Measurements from ENCODE around the gene PAX4. TPM values are rescaled to one million over a fixed set of nuclear protein-coding genes. Genes with fewer than 3 reads are reported as not detected.

The PAX4 gene
- polyA plus RNA-seq, 1 of the 3 experiments (the other 2 are of a cell fraction): not detected

- TF ChIP-seq CTCF (IDR thresholded peaks at IDR 0.05) (no peak), FOXJ3 (CRISPR knock-in tag; IDR thresholded peaks at IDR 0.05) (no peak)
Measured at GRCh38 chr7:127578711-127579275, 39.1 kb downstream of the PAX4 start (continued).

GRCh38 chr7:127578036-127578684 is 39.8 kb downstream of the PAX4 start:
- Histone ChIP-seq H2AFZ (ENCODE audit: low read depth) (no peak overlapping the region), H3K4me1 (ENCODE audit: control insufficient read depth in 1 of 2, insufficient read depth in 2 of 2, low read depth in 1 of 2, low read length in 1 of 2) (peaks cover 8 to 40% of the 10 kb centered on the region in 2 experiments; a peak in 3 of 4 replicates), H3K9me2 (no peaks in the 10 kb centered on the region), H3K9ac (no peak overlapping the region), H3K4me3 (ENCODE audit: low read depth in 2 of 2, low read length in 1 of 2) (no peak overlapping the region; a peak in 1 of 4 replicates), H3K4me2 (peak overlapping the region; percentile 21), H3K79me2 (ENCODE audit: insufficient read depth) (peaks cover 40% of the 10 kb centered on the region), H3K27ac (ENCODE audit: low read depth in 2 of 2, low read length in 1 of 2) (peak overlapping the region; percentile 47 to 77), H4K20me1 (ENCODE audit: insufficient read depth) (peaks cover 39% of the 10 kb centered on the region), H3F3A (replicated peaks; ENCODE audit: insufficient read depth) (peaks cover 4% of the 10 kb centered on the region), H3K36me3 (replicated peaks in 1 of 2; ENCODE audit: control insufficient read depth in 1 of 2, insufficient read depth in 2 of 2, low read length in 1 of 2) (peaks cover 26 to 44% of the 10 kb centered on the region in 2 experiments), H3K9me3 (no peaks in the 10 kb centered on the region), H3K27me3 (ENCODE audit: insufficient read depth) (no peaks in the 10 kb centered on the region)
- 75% methylated on average over 5 of the region's 5 CpGs for WGBS (ENCODE audit: low lambda C conversion rate)
- DNase-seq: peak; percentile 61
- 0 out of 2 replicates have a peak, but pooled peaks have one; percentile 5 for TF ChIP-seq TCF12 (IDR thresholded peaks at IDR 0.05)
- peak; percentile 44; the same call in 1 of the 2 replicates for TF ChIP-seq SMC3 (IDR thresholded peaks at IDR 0.05; ENCODE audit: low read depth, low read length)
- no peak for TF ChIP-seq SIN3A (IDR thresholded peaks at IDR 0.05; ENCODE audit: borderline replicate concordance, low read depth, low read length)
- peak; percentile 10 for TF ChIP-seq CHD2 (IDR thresholded peaks at IDR 0.05; ENCODE audit: low read length, partially characterized antibody)
- peak; percentile 58 for TF ChIP-seq RAD21 (IDR thresholded peaks at IDR 0.05; ENCODE audit: low read length)
- peak; percentile 49 for TF ChIP-seq CTCF (IDR thresholded peaks at IDR 0.05)
- TF ChIP-seq NFIC (IDR thresholded peaks at IDR 0.05; ENCODE audit: borderline replicate concordance): peak; percentile 61
- no peak for TF ChIP-seq MEF2A (IDR thresholded peaks at IDR 0.05; ENCODE audit: borderline replicate concordance, low read depth)
- POLR2A ChIA-PET: no interaction called here
- CTCF ChIA-PET: interaction anchor here (0.6 to 3.4 kb wide), 14 partner anchors 8 to 703 kb away, joined by 3 to 22 read pairs (median 3); partner anchors contain the start of genes ARF5 and PAX4
